ENCODE results near the gene BCAR3.

Gene BCAR3

DNA sequence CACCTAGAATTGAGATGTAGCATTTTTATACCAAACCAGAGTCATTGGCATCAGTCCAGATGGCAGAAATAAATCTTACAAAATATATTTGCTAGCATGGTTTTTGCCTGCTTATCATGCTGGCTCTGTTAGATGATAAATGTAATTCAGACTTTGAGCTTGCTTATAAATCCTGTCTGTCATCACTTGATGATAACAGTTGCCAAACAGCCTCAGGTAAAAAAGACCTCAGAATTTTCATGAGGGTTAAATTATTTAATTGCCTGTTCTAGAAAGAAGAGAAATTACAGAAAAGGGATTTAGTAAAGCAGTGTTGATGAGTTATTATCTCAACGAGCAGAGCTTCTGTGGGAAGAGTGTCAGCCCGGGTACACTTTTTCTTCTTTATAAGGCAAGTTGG lies 150.4 kb downstream of the BCAR3 start:
- no peak for DNase-seq

DNA sequence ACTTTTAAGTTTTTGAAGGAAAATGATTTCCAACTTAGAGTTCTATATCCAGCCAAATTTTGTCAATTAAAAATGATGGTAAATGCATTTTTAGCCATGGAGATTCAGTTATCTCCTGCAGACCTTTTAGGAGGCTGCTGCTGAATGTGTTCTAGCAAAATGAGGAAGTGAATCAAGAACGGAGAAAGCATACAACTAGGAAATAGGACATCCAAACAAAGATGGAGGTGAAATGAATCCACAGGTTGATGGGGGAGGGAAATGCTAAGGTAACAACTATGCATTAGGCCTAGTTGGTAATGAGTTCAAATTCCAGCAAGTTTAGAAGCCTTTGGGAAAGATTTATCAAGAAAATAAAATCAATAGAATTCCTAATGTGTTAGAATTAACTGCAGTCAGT lies 153.2 kb downstream of the BCAR3 start:
- no peak for DNase-seq

GRCh38 chr1:93526431-93526830 lies 155.2 kb downstream of the BCAR3 start:
- no peak for DNase-seq

DNA sequence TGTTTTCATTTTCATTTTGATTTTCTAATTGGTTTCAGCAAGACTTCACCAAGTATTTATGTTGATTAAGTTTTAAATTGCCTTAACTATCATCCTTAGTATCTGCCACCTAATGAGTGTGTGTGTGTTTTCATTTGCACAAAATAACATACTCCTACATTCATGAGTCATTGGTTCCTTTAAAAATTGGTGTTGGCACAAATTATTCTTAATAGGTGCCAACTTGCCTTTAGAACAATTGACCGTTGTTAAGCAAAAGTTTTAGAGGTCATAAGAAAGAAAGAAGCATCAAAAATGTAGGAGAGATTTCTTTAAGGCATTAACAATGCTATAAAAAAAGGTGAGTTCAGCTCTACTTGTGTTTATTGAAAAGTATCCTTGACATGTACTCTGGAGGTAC lies 156.2 kb downstream of the BCAR3 start:
- no peak for DNase-seq

- DNase-seq: no peak
These were observed 158.9 kb downstream of the BCAR3 start for GRCh38 chr1:93522721-93523120.

GRCh38 chr1:93521618-93522017 lies 160.0 kb downstream of the BCAR3 start:
- DNase-seq: no peak

DNA sequence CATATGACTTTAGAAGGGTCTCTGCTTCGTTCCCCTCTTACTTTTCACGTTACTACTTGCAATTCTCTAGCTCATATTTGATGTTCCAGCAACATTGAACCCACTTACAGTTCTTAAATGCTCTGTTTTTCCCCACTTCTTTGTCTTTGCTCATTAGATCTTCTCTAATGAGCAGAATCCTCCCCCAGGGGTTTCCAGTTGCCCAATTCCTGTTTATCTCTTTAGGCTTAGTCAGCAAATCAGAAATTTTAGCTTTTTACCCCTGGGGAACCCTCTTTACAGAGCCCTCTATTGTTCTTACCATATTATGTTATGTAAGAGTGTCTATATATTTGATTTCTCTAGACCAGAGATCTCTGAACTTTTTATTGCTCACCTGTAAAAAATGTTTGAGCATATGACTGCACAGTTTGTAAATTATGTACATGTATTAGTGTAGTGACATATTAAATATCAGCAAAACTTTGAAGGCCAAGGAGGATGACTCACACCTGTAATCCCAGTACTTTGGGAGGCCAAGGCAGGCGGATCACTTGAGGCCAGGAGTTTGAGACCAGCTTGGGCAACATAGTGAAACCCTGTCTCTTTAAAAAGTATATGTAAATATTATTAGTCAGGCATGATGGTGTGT lies 162.3 kb downstream of the BCAR3 start:
- DNase-seq: no peak

GRCh38 chr1:93518516-93518915 lies 163.1 kb downstream of the BCAR3 start:
- DNase-seq: no peak

DNA sequence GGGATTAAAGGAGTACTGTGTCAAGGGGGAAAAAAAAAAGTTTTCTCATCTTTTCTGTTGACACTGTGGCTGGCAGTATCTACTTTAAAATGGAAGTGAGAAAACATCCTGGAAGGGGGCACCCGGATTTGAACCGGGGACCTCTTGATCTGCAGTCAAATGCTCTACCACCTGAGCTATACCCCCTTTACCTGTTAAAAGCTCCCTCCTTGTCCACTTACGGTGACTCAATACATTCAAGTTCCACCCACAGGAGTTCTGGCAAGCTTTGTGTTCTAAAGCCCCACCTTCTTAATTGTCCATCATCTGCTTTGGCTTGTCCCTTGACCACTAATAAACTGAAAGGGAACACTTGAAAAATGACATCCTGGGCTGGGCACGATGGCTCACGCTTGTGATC lies 165.5 kb downstream of the BCAR3 start:
- DNase-seq: no peak
